Measurements from ENCODE around the gene RGS13.

RGS13 gene

GRCh38 chr1:192627901-192628300 lies 8.0 kb upstream of the RGS13 start:
- no peak for DNase-seq

GRCh38 chr1:192628396-192629057 lies 7.4 kb upstream of the RGS13 start:
- no peak for DNase-seq

DNA sequence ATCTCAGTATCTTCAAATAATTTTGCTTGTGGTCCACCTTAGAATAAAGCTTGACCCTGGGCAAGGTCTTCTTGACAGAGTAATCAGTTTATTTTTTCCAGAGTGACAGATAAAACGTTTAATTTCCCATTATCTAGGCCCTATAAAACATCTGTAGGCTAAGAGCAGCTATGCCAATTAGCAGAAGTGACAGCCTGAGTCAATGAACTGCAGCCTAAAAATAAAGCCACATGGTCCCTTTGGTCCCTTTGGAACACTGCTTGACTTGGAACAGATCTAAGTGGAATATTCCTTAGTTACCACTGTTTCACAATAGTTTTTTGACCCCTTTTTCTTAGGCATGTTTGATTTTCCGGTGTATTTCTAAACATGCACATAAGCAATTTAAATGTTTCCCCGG lies 6.3 kb upstream of the RGS13 start:
- no peak for DNase-seq

GRCh38 chr1:192630521-192631287 lies 5.2 kb upstream of the RGS13 start:
- DNase-seq = no peak

DNA sequence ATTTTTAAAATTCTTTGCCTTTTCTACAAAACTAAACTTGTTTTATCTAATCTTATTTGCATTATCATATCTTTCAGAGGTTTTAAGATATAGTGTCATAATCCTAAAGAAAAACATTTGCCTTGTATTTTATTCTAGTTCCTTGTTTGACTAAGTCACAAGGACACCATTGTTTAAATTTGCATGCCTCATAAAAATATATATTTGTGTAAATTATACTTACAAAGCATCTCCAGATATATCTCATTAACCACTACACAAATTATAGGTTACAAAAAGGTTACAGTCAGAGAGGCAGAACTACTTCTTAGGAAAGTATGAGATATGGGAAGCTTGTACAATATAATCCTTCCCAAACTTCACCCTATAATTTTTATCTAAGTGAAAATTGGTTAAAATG lies 4.2 kb upstream of the RGS13 start:
- DNase-seq = no peak

- no peak for DNase-seq
Measured at GRCh38 chr1:192632188-192632587, 3.8 kb upstream of the RGS13 start.

DNA sequence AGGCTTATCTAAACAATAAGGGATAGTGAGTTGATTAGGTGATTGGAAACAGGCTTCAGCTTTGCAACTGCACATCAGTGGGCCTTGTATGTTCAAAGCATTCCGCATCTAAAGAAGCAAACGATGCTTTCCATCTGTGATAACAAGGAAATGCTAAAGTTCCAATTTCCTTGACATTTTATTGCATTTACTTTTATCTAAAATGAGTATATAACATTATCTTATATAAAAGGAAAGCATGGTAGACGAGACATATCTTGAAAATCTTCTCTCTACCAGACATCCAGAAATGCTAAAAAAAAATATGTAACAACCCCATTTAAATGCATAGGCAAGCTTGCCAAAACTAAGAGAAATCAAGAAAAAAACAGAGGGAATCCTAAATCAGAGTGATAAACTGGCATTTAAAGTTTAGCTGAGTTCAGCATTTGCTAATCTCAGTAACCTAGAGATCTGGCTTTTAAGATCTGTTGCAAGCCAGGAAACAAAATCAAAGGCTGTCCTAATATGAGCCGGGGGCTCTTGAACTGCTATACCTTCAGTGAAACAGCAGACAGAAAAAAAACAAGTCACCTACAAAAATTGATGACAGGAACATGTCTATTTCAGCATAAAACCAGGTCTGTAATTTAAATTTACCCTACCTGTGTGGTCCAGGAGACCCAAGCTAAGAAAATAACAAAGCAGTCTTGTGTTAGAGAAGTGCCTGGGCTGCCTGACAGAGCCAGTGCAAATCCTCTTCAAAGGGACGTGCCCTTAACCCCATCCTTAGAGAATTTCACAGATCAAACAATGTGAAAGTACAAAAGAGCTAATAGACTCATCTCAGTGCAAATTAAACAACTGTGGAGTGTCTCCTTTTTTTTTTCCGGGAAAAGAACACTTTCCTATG lies 3.1 kb upstream of the RGS13 start:
- no peak for DNase-seq

GRCh38 chr1:192633533-192634253 lies 2.3 kb upstream of the RGS13 start:
- no peak for DNase-seq

- DNase-seq = no peak
Measured at GRCh38 chr1:192635041-192635440, 906 bp upstream of the RGS13 start.

GRCh38 chr1:192639607-192640368 lies 3.8 kb downstream of the RGS13 start:
- no peak for DNase-seq

DNA sequence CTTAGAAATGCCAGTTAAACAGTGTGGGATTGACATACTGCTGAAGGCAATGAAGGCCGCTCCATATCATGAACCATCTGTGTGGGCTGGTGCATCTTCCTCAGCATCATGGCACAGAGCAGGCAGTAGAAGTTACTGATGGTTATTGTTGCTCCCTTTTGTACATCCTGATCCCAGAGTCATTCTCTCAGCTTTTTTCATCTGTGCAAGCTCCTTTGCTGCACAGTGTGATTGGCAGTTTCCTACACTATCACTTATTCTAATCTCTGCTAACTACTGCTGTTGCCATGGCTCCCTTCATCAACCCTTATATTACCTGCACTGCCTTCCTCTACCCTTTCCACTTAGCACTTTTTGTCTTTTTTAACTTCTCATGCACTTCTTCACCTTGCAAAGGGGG lies 16.2 kb downstream of the RGS13 start:
- no peak for DNase-seq

DNA sequence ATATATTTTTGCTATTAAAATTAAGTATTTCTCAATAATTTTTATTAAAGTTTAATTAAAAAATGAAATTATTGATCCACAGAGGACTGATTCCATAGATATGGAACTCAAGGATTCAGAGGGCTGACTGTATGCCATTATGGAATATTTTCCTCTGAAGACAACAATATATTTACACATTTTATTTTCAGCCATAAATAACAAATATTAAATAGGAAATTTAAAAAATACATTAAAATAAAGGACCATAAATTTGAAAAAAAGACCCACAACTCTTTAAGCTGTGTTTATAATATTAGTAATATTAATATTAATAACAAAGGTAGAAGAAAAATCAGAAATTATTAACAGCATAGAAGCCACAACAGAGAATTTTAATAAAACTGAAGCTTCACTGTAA lies 18.2 kb downstream of the RGS13 start:
- no peak for DNase-seq

GRCh38 chr1:192654591-192655251 lies 18.8 kb downstream of the RGS13 start:
- no peak for DNase-seq

GRCh38 chr1:192657760-192658159 lies 21.8 kb downstream of the RGS13 start:
- no peak for DNase-seq

GRCh38 chr1:192658255-192658654 lies 22.3 kb downstream of the RGS13 start:
- DNase-seq = no peak

- no peak for DNase-seq
Measured at GRCh38 chr1:192660613-192661012, 24.7 kb downstream of the RGS13 start.

- peak; percentile 12 for DNase-seq
Measured at GRCh38 chr1:192668409-192668983, 32.5 kb downstream of the RGS13 start.

GRCh38 chr1:192669174-192669573 lies 33.2 kb downstream of the RGS13 start:
- no peak for DNase-seq

DNA sequence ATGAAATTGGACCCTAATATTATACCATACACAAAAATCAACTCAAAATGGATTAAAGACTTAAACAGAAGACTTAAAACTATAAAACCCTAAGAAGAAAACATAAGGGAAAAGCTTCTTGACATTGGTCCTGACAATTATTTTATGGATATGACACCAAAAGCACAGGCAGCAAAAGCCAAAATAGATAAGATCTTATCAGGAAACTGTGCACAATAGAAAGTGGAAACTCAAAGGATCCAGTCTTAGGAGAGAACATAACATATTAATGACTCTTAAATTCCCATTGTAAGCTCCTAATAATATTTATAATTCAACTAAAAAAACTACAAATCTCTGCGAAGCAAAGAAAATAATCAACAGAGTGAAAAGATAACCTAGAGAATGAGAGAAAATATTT lies 39.8 kb downstream of the RGS13 start:
- no peak for DNase-seq

- DNase-seq = no peak
Measured at GRCh38 chr1:192678099-192678498, 42.2 kb downstream of the RGS13 start.

DNA sequence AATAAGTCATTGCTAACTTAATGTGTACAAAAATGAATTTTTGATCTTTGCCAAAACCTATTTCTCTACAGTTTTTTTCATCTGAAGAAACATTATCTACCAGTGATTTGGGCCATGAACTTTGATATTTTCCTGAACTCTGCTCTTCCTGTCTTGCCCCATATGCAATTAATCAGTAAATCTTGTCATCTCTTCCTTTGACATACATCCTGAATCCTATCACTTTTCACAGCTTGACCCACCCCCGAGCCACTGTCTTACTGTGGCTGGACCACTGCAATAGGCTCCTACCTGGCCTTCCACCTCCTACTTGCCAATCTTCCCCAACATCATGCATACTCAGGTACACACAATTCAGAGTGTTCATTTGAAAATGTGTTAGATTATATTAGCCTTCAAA lies 46.4 kb downstream of the RGS13 start:
- no peak for DNase-seq
